ENCODE results near the gene NOL11. TPM values are rescaled to one million over a fixed set of nuclear protein-coding genes. Genes with fewer than 3 reads are reported as not detected.

Gene NOL11
- total and polyA plus RNA-seq, 2 of the 8 experiments (the other 6 are each of a cell fraction or from before 2014, with no cell fraction given): 58.0 to 97.2 TPM

- H3K4ac ChIP-seq (replicated peaks; ENCODE audit: insufficient read length, low read depth, low read length): no peak overlapping the region
- H2BK5ac ChIP-seq (ENCODE audit: low read depth, low read length): 0 out of 2 replicates have a peak overlapping the region, but pooled peaks have one; percentile 21
- H4K5ac ChIP-seq (ENCODE audit: insufficient read length, low read depth, low read length): no peak overlapping the region
- H2AFZ ChIP-seq (ENCODE audit: low read length): no peak overlapping the region
- no peaks in the 10 kb centered on the region for H3K27me3 ChIP-seq (replicated peaks in 1 of 4; ENCODE audit: control insufficient read depth in 3 of 4, extremely low read depth in 1 of 4, insufficient read depth in 3 of 4, low read length in 3 of 4)
- no peaks in the 10 kb centered on the region for H3K9me3 ChIP-seq (ENCODE audit: insufficient read depth in 2 of 2, low read depth in 1 of 2, low read length in 1 of 2)
- no peak overlapping the region for H3K9ac ChIP-seq (replicated peaks in 1 of 4; ENCODE audit: extremely low read depth in 1 of 4, low read depth in 3 of 4, low read length in 3 of 4)
- no peak overlapping the region for H4K8ac ChIP-seq (ENCODE audit: extremely low read depth, insufficient read depth, low read length)
- no peak overlapping the region for H2BK12ac ChIP-seq (ENCODE audit: low read depth, low read length)
- no peak overlapping the region for H3K4me2 ChIP-seq (ENCODE audit: insufficient read depth in 1 of 2, low read depth in 2 of 2, low read length in 2 of 2)
- POLR2A ChIA-PET (ENCODE audit: partially characterized antibody): interaction anchor here (0.7 to 1.7 kb wide), 6 partner anchors 9 to 1017 kb away, joined by 3 to 6 read pairs (median 4); partner anchors contain the start of gene NOL11
- H4K91ac ChIP-seq (replicated peaks; ENCODE audit: insufficient read length, low read length): no peak overlapping the region
- H3K56ac ChIP-seq (replicated peaks; ENCODE audit: insufficient read length, low read depth, low read length): no peak overlapping the region
- no peaks in the 10 kb centered on the region for H4K20me1 ChIP-seq (replicated peaks in 1 of 2; ENCODE audit: control insufficient read depth in 1 of 2, insufficient read depth in 2 of 2, low read length in 2 of 2)
- H3K18ac ChIP-seq (ENCODE audit: extremely low read depth, low read length): no peak overlapping the region
- peaks cover 0 to 18% (median 14%) of the 10 kb centered on the region in 4 experiments; a peak in 6 of 7 replicates for H3K4me1 ChIP-seq (replicated peaks in 1 of 4; ENCODE audit: control insufficient read depth in 3 of 4, insufficient read depth in 4 of 4, low read length in 3 of 4)
- 94% methylated on average over 2 of the region's 2 CpGs; no CpG with 5 or more reads in 1 of the 2 experiments for WGBS, 2 experiments (ENCODE audit: extremely low coverage in 1 of 2, insufficient coverage in 1 of 2, insufficient read length in 1 of 2, insufficient replicate concordance in 2 of 2, low coverage in 1 of 2, low lambda C conversion rate in 2 of 2, missing lambda C conversion rate in 1 of 2)
- H2AK5ac ChIP-seq (ENCODE audit: low read depth, low read length): no peak overlapping the region
- TF ChIP-seq BACH1 (IDR thresholded peaks at IDR 0.05; ENCODE audit: low read length) (no peak), CHD1 (IDR thresholded peaks at IDR 0.05; ENCODE audit: low read depth, low read length) (no peak), SIX5 (IDR thresholded peaks at IDR 0.05; ENCODE audit: low read depth, low read length) (no peak), MAFK (IDR thresholded peaks at IDR 0.05; ENCODE audit: low read depth, low read length) (no peak), NRF1 (IDR thresholded peaks at IDR 0.05; ENCODE audit: low read depth, low read length) (no peak), GTF2F1 (IDR thresholded peaks at IDR 0.05; ENCODE audit: borderline replicate concordance, low read depth, low read length) (no peak), E2F6 (IDR thresholded peaks at IDR 0.05) (no peak), HDAC2 (IDR thresholded peaks at IDR 0.05; ENCODE audit: borderline replicate concordance in 1 of 2, low read depth in 2 of 2, low read length in 2 of 2) (no peak), TAF1 (IDR thresholded peaks at IDR 0.05; ENCODE audit: low read depth, low read length) (no peak), POLR2A (IDR thresholded peaks at IDR 0.05; ENCODE audit: control extremely low read depth in 1 of 2, low read depth in 2 of 2, low read length in 2 of 2) (no peak), RXRA (IDR thresholded peaks at IDR 0.05; ENCODE audit: insufficient read depth, low read depth, low read length) (no peak)
- no peaks in the 10 kb centered on the region; the same call in 1 of the 2 replicates for H3K79me1 ChIP-seq (ENCODE audit: low read depth, low read length)
- no peak for DNase-seq (ENCODE audit: low read depth in 1 of 2, low spot score in 2 of 2)
- no peak overlapping the region for H3K14ac ChIP-seq (ENCODE audit: insufficient read length)
- no peak overlapping the region for H2BK15ac ChIP-seq (ENCODE audit: low read length)
- H3K23ac ChIP-seq (ENCODE audit: insufficient read length): no peak overlapping the region
- no peak overlapping the region for H3K27ac ChIP-seq (ENCODE audit: low read depth, low read length)
- H3K79me2 ChIP-seq (ENCODE audit: control insufficient read depth in 1 of 2, insufficient read depth in 2 of 2, low read length in 2 of 2): no peaks in the 10 kb centered on the region
- H2BK20ac ChIP-seq (ENCODE audit: low read length): no peak overlapping the region
- CTCF ChIA-PET (ENCODE audit: partially characterized antibody): interaction anchor here (1.2 to 3.3 kb wide), 2 partner anchors 39 to 53 kb away, joined by 3 to 13 read pairs; no protein-coding TSS in a partner anchor
- no peak overlapping the region for H2BK120ac ChIP-seq (replicated peaks; ENCODE audit: low read depth, low read length)
- no peak for FAIRE-seq
- peaks cover 11 to 75% (median 30%) of the 10 kb centered on the region in 4 experiments for H3K36me3 ChIP-seq (ENCODE audit: control insufficient read depth in 2 of 4, insufficient read depth in 4 of 4, low read length in 3 of 4)
- H3K4me3 ChIP-seq (ENCODE audit: extremely low read depth in 1 of 4, insufficient read depth in 2 of 4, low read depth in 3 of 4, low read length in 4 of 4): no peak overlapping the region
- H3K23me2 ChIP-seq (ENCODE audit: low read depth, low read length): no peaks in the 10 kb centered on the region
These were observed 30.0 kb downstream of the NOL11 start for GRCh38 chr17:67747681-67748235.
